Epithelial cell of esophagus (primary cell): ENCODE data around the gene DOCK8.
A peak's percentile ranks its signal among the peaks of the same experiment; 100 is the strongest.
"Not testable (repeated sequence)": the region's sequence is repeated elsewhere in the genome, so short reads cannot be mapped to it uniquely, and the experiment has no call there.

Experiments used
- DNase-seq: peaks from one replicate; pipeline ENCODE4 v3.0.0; 2010; ENCODE audit warnings: low read depth
- H3K4me3 ChIP-seq: 2 replicates; pipeline ENCODE4 v1.5.1; 2011; ENCODE audit warnings: mild to moderate bottlenecking, low read length, control low read depth
- CTCF ChIP-seq: IDR thresholded peaks from 2 replicates; pipeline ENCODE4 v1.5.1; 2011; ENCODE audit warnings: low read depth, mild to moderate bottlenecking, low read length, control low read depth, inconsistent platforms; ENCODE audit not compliant: insufficient read depth; ENCODE audit errors: missing control alignments

Gene DOCK8

DNA sequence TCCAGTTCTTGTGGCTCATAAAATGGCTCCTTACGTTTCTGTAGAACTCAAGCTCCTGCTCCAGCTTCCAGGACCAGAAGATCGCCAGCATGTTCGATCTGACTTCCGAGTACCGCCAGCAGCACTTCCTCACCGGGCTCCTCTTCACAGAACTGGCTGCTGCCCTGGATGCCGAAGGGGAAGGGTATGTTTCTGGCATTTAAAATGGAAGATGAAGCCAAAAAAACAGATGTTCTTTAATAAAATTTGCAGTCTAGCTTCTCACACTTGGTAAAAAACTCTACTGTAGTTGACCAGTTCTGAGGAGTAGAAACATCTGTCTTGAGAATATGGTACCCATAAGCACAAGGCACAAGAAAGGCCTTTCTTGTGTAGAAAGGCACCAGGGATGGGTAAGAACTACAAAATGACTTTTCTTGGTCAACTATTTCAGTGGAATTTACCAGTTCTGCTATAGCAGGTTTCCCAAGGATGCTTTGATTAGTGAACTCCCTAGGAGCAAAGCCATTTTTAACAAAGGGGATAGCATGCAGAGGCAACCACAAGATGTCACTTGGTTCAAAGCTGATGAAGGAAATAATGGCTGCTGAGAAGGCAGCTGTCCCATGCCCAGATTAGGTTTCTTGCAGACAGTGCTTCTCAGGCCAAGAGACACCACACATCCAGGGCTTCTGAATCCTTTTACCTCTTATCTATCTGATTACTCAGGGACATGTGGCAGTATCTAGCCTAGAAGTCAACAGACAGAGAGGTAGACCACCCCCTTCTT lies 192.4 kb downstream of the DOCK8 start:
- TF ChIP-seq CTCF: peak; percentile 40
- DNase-seq: peak; percentile 41
- H3K4me3 ChIP-seq: no peak overlapping the region

GRCh38 chr9:409655-410054 lies 195.0 kb downstream of the DOCK8 start:
- DNase-seq, H3K4me3 ChIP-seq: not testable (repeated sequence)

DNA sequence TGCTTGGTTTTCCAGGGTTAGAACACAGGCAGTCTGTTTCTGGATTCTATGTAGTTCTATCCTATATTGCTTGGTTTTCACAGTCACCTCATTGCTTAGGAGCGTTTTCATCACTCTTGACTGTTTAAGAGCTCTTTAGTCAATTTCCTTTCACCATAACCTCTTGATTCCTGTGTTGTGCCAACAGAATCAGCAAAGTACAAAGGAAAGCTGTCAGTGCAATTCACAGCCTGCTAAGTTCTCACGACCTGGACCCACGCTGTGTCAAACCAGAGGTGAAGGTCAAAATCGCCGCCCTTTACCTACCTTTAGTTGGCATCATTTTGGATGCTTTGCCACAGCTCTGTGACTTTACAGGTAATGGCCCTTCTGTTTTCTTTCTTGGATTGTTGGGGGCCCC lies 199.9 kb downstream of the DOCK8 start:
- H3K4me3 ChIP-seq: no peak overlapping the region
- TF ChIP-seq CTCF: no peak
- no peak for DNase-seq

GRCh38 chr9:419571-420171 lies 205.0 kb downstream of the DOCK8 start:
- no peak for TF ChIP-seq CTCF
- DNase-seq: peak; percentile 74
- H3K4me3 ChIP-seq: no peak overlapping the region

DNA sequence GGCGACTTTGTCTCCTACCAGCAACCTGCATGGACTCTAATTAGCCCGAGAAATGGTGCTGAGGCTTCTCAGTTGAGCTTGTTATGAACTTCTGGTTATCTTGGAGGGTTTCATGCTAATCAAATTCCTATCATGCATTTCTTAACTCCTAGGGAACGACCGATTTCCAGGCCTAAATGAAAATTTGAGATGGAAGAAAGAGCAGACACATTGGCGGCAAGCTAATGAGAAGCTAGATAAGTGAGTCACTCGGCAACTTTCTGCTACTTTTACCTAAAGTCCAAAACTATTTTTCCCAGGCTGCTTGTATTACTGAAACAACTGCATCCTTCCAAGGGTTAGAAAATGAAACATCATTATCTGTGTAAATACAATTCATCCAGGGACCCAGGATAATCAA lies 207.2 kb downstream of the DOCK8 start:
- H3K4me3 ChIP-seq: no peak overlapping the region
- TF ChIP-seq CTCF: no peak
- no peak for DNase-seq

DNA sequence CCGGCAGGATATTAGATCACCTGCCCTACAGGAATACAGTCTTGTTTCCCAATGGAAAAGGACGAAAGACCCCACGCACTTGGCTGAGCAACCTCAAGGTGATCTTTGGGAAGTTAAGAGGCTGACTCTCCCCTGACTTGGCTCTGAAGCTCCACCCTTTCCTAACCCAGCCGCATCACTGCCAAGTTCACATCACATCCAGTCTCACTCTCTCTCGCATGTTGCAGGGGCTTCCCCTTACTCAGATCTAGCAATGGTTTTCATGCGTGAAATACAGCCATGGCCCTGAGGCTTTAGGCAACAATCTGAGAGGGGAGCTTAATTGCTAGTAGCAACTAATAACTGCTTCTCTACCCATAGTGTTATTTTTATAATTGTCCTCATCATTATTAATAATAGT lies 211.6 kb downstream of the DOCK8 start:
- no peak for DNase-seq
- no peak for TF ChIP-seq CTCF
- no peak overlapping the region for H3K4me3 ChIP-seq

- no peak for DNase-seq
- H3K4me3 ChIP-seq: no peak overlapping the region
- no peak for TF ChIP-seq CTCF
Observed at GRCh38 chr9:426976-427375, 212.3 kb downstream of the DOCK8 start.
